ENCODE data around the gene PTPRN2. TPM values are rescaled to one million over a fixed set of nuclear protein-coding genes. Genes with fewer than 3 reads are reported as not detected.
A peak's percentile ranks its signal among the peaks of the same experiment; 100 is the strongest.

Gene PTPRN2
- total and polyA plus RNA-seq, 9 of the 15 experiments (the other 6 are each of a cell fraction or from before 2014, with no cell fraction given) = not detected

DNA sequence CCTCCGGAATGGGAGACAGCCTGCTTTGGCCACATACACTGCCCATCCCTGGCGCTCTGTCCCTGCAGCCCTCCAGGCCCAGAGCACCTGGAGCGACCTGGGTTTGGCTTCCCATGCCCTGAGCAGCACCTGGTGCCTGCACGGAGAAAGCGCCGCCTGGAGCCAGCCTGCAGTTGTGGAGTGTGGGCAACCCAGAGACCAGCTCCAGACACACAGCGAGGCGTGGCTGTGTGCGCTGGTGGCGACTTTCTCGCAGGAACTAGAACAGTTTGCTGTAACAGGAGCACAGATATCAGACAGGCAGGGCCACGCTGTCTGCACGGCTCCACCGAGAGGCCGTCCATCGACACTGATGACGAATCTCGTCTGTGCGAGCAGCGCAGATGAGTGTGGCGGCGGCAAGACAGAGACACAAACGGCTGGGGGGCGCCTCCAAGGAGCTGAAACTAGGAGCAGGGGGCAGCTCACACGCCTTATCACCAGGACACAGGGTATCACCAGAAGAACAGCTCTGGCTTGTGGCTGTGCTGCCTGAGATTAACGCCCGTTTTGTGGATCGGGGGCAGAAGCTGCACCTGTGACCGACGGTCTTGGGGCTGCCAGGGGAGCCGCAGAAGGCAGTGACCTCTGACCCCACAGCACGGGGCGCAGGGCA is 975.5 kb downstream of the PTPRN2 start:
- CTCF ChIA-PET (ENCODE audit: low intra/inter-chr PET ratio) = no interaction called here
- no TSS peak for BruUV-seq (replicated peaks)
- no peak overlapping the region for H3K4me3 ChIP-seq

More for the DNA sequence above, 975.5 kb downstream of the PTPRN2 start:
- Histone ChIP-seq H3K36me3 (ENCODE audit: control insufficient read depth, insufficient read depth, low read length) (no peaks in the 10 kb centered on the region), H3K27ac (ENCODE audit: extremely low read depth, low read depth, low read length) (no peak overlapping the region), H2AFZ (ENCODE audit: low read depth, low read length) (no peak overlapping the region), H3K9ac (ENCODE audit: insufficient read depth in 1 of 2, low read depth in 2 of 2, low read length in 2 of 2) (no peak overlapping the region), H3K9me3 (replicated peaks; ENCODE audit: control insufficient read depth, insufficient read depth, low read depth, low read length) (no peaks in the 10 kb centered on the region), H3K9me1 (ENCODE audit: control insufficient read depth, insufficient read depth, low read length) (no peaks in the 10 kb centered on the region), H3K4me2 (ENCODE audit: insufficient read depth, low read length) (no peak overlapping the region), H3K79me2 (ENCODE audit: control insufficient read depth, insufficient read depth, low read length) (no peaks in the 10 kb centered on the region), H3K27me3 (ENCODE audit: control insufficient read depth in 2 of 2, insufficient read depth in 2 of 2, low read length in 2 of 2) (peaks cover 78 to 97% of the 10 kb centered on the region in 2 experiments), H4K20me1 (replicated peaks; ENCODE audit: control insufficient read depth, insufficient read depth, low read length) (peaks cover 11% of the 10 kb centered on the region; the same call in 1 of the 2 replicates), H3K4me1 (replicated peaks in 1 of 2; ENCODE audit: control insufficient read depth in 2 of 2, insufficient read depth in 2 of 2, low read length in 2 of 2) (peaks cover 0 to 26% of the 10 kb centered on the region in 2 experiments; a peak in 1 of 5 replicates)
- in situ Hi-C loops (cut with MboI) (no loop called here), intact Hi-C loops (cut with micrococcal nuclease) (no loop called here)
- FAIRE-seq (no peak), DNase-seq (ENCODE audit: extremely low read depth in 1 of 4, low spot score in 3 of 4) (no peak), ATAC-seq (peak; percentile 13; the same call in 1 of the 3 replicates)
- WGBS (ENCODE audit: insufficient coverage, low coverage, missing lambda C conversion rate) = 6% methylated on average over 33 of the region's 33 CpGs
- 0 out of 2 replicates have a peak, but pooled peaks have one; percentile 7 for TF ChIP-seq ZNF184 (CRISPR knock-in tag; IDR thresholded peaks at IDR 0.05)
- TF ChIP-seq ZNF431 (CRISPR knock-in tag; IDR thresholded peaks at IDR 0.05) = no peak
- TF ChIP-seq, protein P1, sequence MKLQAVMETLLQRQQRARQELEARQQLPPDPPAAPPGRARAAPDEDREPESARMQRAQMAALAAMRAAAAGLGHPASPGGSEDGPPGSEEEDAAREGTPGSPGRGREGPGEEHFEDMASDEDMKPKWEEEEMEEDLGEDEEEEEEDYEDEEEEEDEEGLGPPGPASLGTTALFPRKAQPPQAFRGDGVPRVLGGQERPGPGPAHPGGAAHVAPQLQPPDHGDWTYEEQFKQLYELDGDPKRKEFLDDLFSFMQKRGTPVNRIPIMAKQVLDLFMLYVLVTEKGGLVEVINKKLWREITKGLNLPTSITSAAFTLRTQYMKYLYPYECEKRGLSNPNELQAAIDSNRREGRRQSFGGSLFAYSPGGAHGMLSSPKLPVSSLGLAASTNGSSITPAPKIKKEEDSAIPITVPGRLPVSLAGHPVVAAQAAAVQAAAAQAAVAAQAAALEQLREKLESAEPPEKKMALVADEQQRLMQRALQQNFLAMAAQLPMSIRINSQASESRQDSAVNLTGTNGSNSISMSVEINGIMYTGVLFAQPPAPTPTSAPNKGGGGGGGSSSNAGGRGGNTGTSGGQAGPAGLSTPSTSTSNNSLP (IDR thresholded peaks at IDR 0.05; ENCODE audit: borderline replicate concordance, low read depth, low read length) = no peak
- no peak for TF ChIP-seq TARDBP (IDR thresholded peaks at IDR 0.05)
- TF ChIP-seq, protein P2, sequence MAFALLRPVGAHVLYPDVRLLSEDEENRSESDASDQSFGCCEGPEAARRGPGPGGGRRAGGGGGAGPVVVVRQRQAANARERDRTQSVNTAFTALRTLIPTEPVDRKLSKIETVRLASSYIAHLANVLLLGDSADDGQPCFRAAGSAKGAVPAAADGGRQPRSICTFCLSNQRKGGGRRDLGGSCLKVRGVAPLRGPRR (CRISPR knock-in tag; IDR thresholded peaks at IDR 0.05) = no peak
- TF ChIP-seq CBFA2T3 (IDR thresholded peaks at IDR 0.05) = 0 out of 2 replicates have a peak, but pooled peaks have one; percentile 12
- no peak for TF ChIP-seq BMI1 (IDR thresholded peaks at IDR 0.05; ENCODE audit: low read length)
- POLR2A ChIA-PET = interaction anchor here (0.6 to 1.0 kb wide), 3 partner anchors 16 to 868 kb away, joined by 3 to 4 read pairs (median 3); no protein-coding TSS in a partner anchor
